Stimulated activated CD4-positive, alpha-beta T cell treated with anti-CD3 and anti-CD28 coated beads, Interleukin-1b, Interleukin-23, amount 100 ng/mL, for 24 hours (primary cell): ENCODE results near the gene FSHR.

Experiments used
- DNase-seq, 4 experiments: peaks; one replicate each; pipeline ENCODE4 v3.0.0-alpha.2; 2020; ENCODE audit warnings: low read depth in 4 of 4, low spot score in 1 of 4

The FSHR gene

DNA sequence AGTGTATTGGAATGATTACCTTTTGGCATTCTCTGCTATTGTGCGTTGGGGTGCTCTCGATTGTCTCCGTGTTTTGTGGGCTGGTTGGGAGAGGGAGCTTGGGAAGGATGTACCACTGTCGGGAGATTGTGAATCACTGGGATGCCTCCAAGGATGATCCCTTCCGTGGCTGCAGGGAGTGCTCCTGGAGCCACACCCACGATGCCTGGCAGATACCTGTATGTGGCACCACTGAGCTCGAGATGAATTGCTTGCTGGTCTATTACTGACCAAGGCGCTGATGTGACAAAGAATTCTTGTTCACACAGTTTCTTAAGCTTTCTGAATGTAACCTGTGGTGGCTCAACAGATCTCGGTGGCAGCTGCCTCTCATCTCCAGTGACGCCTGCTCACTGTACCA, 239.1 kb downstream of the FSHR start:
- DNase-seq = no peak

DNA sequence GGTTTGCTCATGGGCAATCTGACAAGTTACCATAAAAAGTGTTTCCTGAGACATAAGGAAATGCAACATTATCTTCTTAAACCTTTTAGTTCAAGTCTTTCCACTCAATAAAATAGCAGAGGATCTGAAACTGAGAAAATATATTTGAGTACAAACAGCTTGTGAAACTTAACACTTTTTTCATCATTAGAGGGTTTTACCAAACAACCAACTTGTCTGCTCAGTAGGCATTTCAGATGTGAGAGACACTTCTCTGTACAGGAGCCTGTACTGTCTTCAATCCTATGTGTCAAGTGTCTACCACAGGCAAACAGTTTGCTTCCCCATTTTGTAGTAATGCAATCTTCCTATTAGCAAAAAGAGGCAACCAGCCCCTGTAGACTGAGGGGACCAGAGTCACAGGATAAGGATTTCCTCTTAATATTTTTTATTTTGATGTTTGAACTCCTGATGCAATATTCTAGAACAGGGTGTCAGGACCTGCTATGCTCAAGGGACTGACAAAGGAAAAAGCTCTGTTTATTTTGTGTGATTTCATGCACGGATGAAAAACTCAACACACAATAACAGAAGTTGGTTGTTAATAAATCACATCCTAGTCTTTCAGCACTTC, 239.7 kb downstream of the FSHR start:
- no peak for DNase-seq
